HG02623 (cell line): ENCODE measurements around the gene EXOC8.

Experiments
- ATAC-seq: cut with Tn5 transposase; IDR thresholded peaks from one replicate; pipeline ENCODE4 v1.9.1; 2021; ENCODE audit warnings: moderate library complexity; ENCODE audit not compliant: unreplicated experiment

Gene EXOC8, protein sequence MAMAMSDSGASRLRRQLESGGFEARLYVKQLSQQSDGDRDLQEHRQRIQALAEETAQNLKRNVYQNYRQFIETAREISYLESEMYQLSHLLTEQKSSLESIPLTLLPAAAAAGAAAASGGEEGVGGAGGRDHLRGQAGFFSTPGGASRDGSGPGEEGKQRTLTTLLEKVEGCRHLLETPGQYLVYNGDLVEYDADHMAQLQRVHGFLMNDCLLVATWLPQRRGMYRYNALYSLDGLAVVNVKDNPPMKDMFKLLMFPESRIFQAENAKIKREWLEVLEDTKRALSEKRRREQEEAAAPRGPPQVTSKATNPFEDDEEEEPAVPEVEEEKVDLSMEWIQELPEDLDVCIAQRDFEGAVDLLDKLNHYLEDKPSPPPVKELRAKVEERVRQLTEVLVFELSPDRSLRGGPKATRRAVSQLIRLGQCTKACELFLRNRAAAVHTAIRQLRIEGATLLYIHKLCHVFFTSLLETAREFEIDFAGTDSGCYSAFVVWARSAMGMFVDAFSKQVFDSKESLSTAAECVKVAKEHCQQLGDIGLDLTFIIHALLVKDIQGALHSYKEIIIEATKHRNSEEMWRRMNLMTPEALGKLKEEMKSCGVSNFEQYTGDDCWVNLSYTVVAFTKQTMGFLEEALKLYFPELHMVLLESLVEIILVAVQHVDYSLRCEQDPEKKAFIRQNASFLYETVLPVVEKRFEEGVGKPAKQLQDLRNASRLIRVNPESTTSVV

GRCh38 chr1:231337472-231338269 is at the start of gene EXOC8:
Gene EXOC8 (minus strand): TSS chr1:231337852. CDS start chr1:231337745, 107 bp downstream.
- peak; percentile 67 for ATAC-seq

DNA sequence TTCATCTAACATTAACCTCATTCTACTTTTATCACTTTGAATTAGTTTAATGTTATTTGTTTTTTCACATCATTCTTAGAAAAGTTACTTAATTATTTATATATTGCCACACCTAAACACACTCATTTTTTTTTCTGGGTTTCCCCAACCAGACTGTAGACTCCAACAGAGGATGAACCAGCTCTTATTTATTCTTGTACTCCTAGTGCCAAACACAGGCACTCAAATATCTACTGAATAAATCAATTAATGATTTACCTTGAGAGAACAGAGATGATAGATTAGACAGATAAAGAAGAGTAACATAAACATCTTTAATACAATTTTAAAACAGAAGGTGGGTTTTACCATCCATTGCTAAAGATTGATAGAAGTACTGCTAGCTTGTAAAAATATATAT is 48.8 kb upstream of the EXOC8 start:
- no peak for ATAC-seq

DNA sequence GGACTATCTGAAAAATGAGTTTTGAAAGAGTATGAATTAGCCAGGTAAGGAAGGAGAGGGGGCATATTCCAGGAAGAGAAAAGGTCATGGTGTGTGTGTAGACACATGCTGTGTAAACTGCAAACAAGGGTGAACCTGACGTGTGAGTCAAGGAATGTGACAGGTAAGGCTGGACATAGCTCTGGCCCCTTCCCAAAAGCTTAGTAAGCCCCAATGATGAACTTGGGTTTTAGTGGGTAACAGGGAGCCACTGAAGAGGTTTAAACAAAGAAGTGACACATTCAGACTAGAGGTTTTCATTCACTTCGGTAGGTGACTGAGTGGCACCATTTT is 47.7 kb upstream of the EXOC8 start:
- no peak for ATAC-seq

- ATAC-seq: no peak
Observed at GRCh38 chr1:231384696-231385415, 47.2 kb upstream of the EXOC8 start.

DNA sequence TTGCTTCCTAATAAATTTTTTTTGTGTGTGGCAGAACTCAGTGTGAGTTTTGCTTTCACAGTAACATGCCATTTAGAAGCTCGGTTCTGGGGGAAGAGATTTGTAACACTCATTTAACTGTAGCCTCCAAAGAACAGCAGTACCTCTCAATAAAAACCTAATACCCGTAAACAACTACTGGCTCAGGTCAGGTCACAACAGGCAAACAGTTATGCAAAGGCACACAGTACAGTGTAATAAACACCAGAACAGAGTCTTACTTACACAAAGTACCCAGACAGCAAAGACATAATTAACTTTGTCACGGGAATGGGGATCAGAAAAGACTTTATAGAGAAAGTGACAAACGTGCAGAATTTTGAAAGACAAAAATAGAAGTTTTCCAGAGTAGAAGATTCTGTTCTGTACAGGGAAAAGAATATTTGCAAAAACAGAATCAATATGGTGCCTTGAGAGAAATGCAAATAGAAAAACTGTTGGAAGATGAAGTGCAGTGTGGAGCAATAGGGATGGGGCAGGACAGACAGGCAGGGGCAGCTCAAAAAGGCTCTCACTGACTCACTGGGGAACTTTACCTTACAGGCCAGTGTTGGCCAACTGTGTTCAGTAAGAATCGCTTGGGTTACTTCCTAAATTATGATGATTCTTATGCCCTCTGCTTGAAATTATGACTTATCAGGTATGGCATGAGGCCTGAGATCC is 45.7 kb upstream of the EXOC8 start:
- ATAC-seq: no peak

- no peak for ATAC-seq
Observed at GRCh38 chr1:231382426-231382825, 44.8 kb upstream of the EXOC8 start.

DNA sequence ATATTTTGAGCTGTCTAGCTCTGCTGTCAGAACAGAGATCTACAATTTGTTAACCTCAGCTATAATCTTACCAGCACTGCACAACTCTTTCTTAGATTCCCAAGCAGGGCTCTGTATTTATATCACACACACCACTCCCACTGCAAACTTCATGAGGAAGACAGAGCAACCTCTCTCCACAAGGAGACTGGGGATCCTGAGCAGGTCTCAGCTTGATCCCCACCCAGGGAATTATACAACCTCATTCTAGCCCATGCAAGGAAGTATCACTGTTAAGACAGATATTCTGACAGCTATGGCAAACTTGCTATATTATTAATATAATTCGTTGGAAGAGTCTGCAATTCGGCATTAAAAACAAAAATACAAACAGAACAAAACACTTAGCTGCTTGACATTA is 44.1 kb upstream of the EXOC8 start:
- ATAC-seq: no peak

DNA sequence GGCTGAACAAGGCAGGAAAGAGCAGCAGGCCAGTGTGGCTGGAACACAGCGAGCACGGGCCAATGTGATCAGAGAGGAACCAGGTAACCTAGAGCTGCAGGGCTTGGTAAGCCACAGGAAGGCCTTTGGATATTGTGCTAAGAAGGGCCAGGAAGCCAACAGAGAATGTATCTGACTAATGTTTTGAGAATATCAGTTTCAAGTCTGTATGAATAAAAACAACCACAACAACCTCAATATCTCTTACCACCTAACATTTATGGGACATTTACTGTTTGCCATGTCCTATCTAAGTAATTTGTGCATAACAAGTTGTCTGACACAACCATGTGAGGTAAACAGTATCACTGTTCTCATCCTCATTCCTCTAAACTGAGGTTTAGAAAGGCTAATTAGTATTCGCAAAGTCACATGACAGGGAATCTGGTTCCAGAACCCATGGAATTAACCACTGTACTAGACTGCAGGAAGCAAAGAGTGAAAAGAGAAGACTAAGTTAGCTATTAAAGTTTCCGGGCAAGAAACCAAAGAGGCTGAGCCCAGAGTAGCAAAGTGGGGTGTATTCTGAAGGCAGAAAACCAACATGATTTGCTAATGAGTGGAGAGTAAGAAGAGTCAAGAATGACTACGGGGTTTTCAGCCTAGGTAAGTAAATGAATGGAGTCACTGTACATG is 39.4 kb upstream of the EXOC8 start:
- no peak for ATAC-seq

DNA sequence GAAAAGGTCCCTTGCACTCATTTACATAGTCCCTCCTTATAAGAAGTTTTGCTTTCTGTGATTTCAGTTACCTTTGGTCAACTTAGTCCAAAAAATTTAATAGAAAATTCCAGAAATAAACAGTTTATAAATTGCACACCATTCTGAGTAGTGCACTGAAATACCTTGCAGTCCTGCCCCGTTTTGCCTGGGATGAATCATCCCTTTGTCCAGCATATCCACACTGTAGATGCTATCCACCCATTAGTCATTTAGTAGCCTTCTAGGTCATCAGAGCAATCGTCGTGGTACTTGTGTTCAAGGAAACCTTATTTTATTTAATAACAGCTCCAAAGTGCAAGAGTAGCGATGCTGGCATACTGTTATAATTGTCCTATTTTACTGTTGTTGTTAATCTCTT is 38.4 kb upstream of the EXOC8 start:
- ATAC-seq: no peak

- no peak for ATAC-seq
Observed at GRCh38 chr1:231374394-231374793, 36.7 kb upstream of the EXOC8 start.

- ATAC-seq: no peak
Observed at GRCh38 chr1:231372501-231372900, 34.8 kb upstream of the EXOC8 start.

DNA sequence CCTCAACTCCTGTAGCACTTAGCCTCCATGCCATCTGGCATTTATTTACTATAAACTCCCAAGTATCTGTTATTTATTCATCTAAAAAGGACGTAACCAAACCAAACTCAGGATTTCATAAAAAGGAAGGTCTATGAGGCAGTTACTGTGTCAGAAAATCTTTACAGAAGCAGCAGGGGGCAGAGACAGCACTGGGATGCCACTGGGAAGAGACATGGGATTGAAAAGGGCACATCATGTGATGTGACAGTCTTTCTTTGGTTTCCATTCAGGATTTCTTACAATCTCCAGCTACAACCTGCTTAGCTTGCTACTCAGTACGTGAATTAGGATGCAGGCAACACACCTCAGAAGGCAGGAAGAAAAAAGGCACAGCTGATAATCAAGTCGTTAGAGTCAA is 31.6 kb upstream of the EXOC8 start:
- no peak for ATAC-seq

GRCh38 chr1:231364192-231364591 is 26.5 kb upstream of the EXOC8 start:
- no peak for ATAC-seq

DNA sequence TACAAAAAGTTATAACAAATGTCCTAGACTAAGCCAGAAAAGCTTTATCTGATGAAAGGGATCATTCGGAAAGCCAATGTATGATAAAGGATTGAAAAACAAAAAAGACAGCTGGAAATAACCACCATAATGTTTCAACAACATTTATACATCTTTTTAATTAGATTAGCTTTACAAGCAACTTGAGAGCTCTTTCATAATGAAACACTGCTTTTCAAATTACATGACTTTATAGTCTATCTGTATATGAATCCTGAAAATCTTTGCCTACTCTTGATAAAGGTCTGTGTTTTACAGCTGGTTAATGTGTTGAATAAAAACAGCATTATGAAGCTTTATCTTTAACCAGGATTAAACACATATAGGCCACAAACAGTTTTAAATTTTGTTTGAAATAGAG is 26.0 kb upstream of the EXOC8 start:
- no peak for ATAC-seq

- no peak for ATAC-seq
Observed at GRCh38 chr1:231362325-231362724, 24.7 kb upstream of the EXOC8 start.

DNA sequence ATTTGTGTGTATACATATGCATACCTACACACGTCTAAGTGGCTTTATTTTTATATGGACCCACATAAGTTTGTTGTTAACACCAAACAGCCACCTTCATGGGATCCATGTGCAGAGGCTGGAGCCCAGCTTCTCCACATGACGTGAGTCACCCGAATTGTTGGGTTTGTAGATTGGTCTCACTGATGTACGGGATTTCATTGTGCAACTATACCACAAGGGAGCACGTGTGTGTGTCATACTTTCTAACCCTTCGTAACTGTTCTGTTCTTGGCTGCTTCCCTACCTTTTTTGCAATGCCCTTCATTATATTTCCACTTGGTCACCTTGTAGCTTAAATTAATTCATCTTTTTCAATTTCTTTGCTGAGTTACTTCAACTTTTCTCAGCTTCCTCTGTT is 21.5 kb upstream of the EXOC8 start:
- ATAC-seq: no peak

GRCh38 chr1:231357831-231358354 is 20.2 kb upstream of the EXOC8 start:
- peak; percentile 61 for ATAC-seq

- ATAC-seq: no peak
Observed at GRCh38 chr1:231357187-231357772, 19.6 kb upstream of the EXOC8 start.

- no peak for ATAC-seq
Observed at GRCh38 chr1:231355171-231355570, 17.5 kb upstream of the EXOC8 start.
